MM.1S (cell line): ENCODE results near the gene RRM1.

ENCODE experiments used
- DNase-seq: peaks from one replicate; pipeline ENCODE4 v3.0.0-alpha.2; 2015
- H2AFZ ChIP-seq: fragments of 300-600 bp; sonication (generic); 2 replicates; pipeline ENCODE4 v1.6.0; 2016; ENCODE audit warnings: antibody characterized with exemption, low read length
- H3F3A ChIP-seq: fragments of 300-600 bp; sonication (generic); 2 replicates; pipeline ENCODE4 v1.6.1; 2016; ENCODE audit warnings: mild to moderate bottlenecking, antibody characterized with exemption, low read length, moderate library complexity, mixed read lengths; ENCODE audit not compliant: insufficient read depth
- H3K27ac ChIP-seq: fragments of 300-600 bp; sonication (generic); 2 replicates; pipeline ENCODE4 v1.5.1; 2016; ENCODE audit warnings: mild to moderate bottlenecking, low read length
- H3K27me3 ChIP-seq: fragments of 300-600 bp; sonication (generic); replicated peaks from 2 replicates; pipeline ENCODE4 v1.6.0; 2016; ENCODE audit warnings: low read length; ENCODE audit not compliant: insufficient read depth
- H3K36me3 ChIP-seq: fragments of 300-600 bp; sonication (generic); replicated peaks from 2 replicates; pipeline ENCODE4 v1.6.1; 2016; ENCODE audit warnings: mild to moderate bottlenecking, low read length, mixed read lengths; ENCODE audit not compliant: insufficient read depth
- H3K4me1 ChIP-seq: fragments of 300-600 bp; sonication (generic); 2 replicates; pipeline ENCODE4 v1.6.1; 2016; ENCODE audit warnings: low read length, mixed read lengths
- H3K4me2 ChIP-seq: fragments of 300-600 bp; sonication (generic); 2 replicates; pipeline ENCODE4 v1.6.0; 2016; ENCODE audit warnings: low read depth, low read length
- H3K4me3 ChIP-seq: fragments of 300-600 bp; sonication (generic); 2 replicates; pipeline ENCODE4 v1.5.1; 2016; ENCODE audit warnings: low read length, mixed read lengths
- H3K79me2 ChIP-seq: fragments of 300-600 bp; sonication (generic); 2 replicates; pipeline ENCODE4 v1.6.1; 2016; ENCODE audit warnings: mixed run types, low read length, mixed read lengths
- H3K9ac ChIP-seq: fragments of 300-600 bp; sonication (generic); 2 replicates; pipeline ENCODE4 v1.6.1; 2016; ENCODE audit warnings: low read length, mixed read lengths
- H3K9me2 ChIP-seq: fragments of 300-600 bp; sonication (generic); replicated peaks from 2 replicates; pipeline ENCODE4 v1.6.1; 2016; ENCODE audit warnings: mild to moderate bottlenecking, low read length, mixed read lengths; ENCODE audit not compliant: insufficient read depth
- H3K9me3 ChIP-seq: fragments of 300-600 bp; sonication (generic); replicated peaks from 2 replicates; pipeline ENCODE4 v1.6.1; 2016; ENCODE audit warnings: mild to moderate bottlenecking, low read length, mixed read lengths; ENCODE audit not compliant: insufficient read depth
- H4K20me1 ChIP-seq: fragments of 300-600 bp; sonication (generic); 2 replicates; pipeline ENCODE4 v1.6.1; 2016; ENCODE audit warnings: mild to moderate bottlenecking, low read length, moderate library complexity, mixed read lengths; ENCODE audit not compliant: insufficient read depth
- CTCF ChIP-seq: fragments of 300-600 bp; sonication (generic); IDR thresholded peaks from 2 replicates; pipeline ENCODE4 v1.5.1; 2016; ENCODE audit warnings: antibody characterized with exemption, low read length, mixed read lengths
- EZH2 ChIP-seq: fragments of 300-600 bp; sonication (generic); optimal IDR thresholded peaks from 2 replicates; pipeline ENCODE3; 2017; ENCODE audit warnings: low read depth, mild to moderate bottlenecking, antibody characterized with exemption, low read length, mixed read lengths
- EZH2phosphoT487 ChIP-seq: fragments of 300-600 bp; sonication (generic); IDR thresholded peaks from 2 replicates; pipeline ENCODE4 v1.6.1; 2018; ENCODE audit warnings: antibody characterized with exemption, low read length

The RRM1 gene

GRCh38 chr11:4095509-4096230 is 1.1 kb downstream of the RRM1 start:
- Histone ChIP-seq H3K36me3 (peaks cover 2% of the 10 kb centered on the region; the same call in 1 of the 2 replicates), H3K4me1 (peaks cover 34% of the 10 kb centered on the region), H4K20me1 (no peaks in the 10 kb centered on the region), H3F3A (peaks cover 25% of the 10 kb centered on the region; the same call in 1 of the 2 replicates), H3K79me2 (peaks cover 69% of the 10 kb centered on the region), H3K9me3 (no peaks in the 10 kb centered on the region), H3K4me2 (peak overlapping the region; percentile 89), H3K9me2 (no peaks in the 10 kb centered on the region), H3K27me3 (no peaks in the 10 kb centered on the region), H2AFZ (no peak overlapping the region; the same call in 1 of the 2 replicates), H3K9ac (peak overlapping the region; percentile 99), H3K27ac (peak overlapping the region; percentile 96), H3K4me3 (peak overlapping the region; percentile 97)
- DNase-seq, result peak; percentile 14
- TF ChIP-seq CTCF, result peak; percentile 2; the same call in 1 of the 2 replicates
- no peak for TF ChIP-seq EZH2phosphoT487
- no peak for TF ChIP-seq EZH2

DNA sequence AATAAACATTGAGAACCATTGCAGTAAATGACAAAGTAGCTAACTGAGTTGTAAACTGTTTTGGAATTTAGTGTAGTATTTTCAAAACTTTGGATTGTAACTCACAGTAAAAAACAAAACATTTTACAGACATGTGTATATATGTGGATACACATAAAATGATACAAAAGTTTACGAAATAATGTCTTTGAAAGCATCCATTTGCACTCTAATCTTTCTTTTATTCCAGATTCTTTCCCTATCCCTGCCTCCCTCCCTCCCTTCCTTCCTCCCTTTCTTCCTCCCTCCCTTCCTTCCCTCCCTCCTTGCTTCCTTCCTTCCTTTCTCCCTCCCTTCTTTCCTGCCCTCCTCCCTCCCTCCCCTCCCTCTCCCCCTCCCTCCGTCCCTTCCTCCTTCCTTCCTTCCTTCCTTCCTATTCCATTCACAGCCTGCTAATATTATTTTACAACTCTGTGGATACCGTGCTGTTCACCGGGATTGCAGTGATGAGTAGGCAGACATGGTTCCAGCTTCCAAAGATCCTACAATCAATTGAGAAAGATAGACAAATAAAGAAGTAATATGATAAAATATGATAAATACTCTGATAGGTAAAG is 3.5 kb downstream of the RRM1 start:
- TF ChIP-seq EZH2phosphoT487 (no peak), EZH2 (no peak), CTCF (no peak)
- no peaks in the 10 kb centered on the region for H4K20me1 ChIP-seq
- H3K9ac ChIP-seq, result no peak overlapping the region
- H3K79me2 ChIP-seq, result peaks cover 90% of the 10 kb centered on the region
- peaks cover 8% of the 10 kb centered on the region; the same call in 1 of the 2 replicates for H3K36me3 ChIP-seq
- no peaks in the 10 kb centered on the region for H3K9me2 ChIP-seq
- peaks cover 14% of the 10 kb centered on the region for H3K4me1 ChIP-seq
- H3K4me2 ChIP-seq, result no peak overlapping the region
- H3K27me3 ChIP-seq, result no peaks in the 10 kb centered on the region
- DNase-seq, result no peak
- no peak overlapping the region for H3K27ac ChIP-seq
- H3F3A ChIP-seq, result peaks cover 13% of the 10 kb centered on the region; the same call in 1 of the 2 replicates
- no peak overlapping the region for H2AFZ ChIP-seq
- no peaks in the 10 kb centered on the region for H3K9me3 ChIP-seq
- no peak overlapping the region for H3K4me3 ChIP-seq

DNA sequence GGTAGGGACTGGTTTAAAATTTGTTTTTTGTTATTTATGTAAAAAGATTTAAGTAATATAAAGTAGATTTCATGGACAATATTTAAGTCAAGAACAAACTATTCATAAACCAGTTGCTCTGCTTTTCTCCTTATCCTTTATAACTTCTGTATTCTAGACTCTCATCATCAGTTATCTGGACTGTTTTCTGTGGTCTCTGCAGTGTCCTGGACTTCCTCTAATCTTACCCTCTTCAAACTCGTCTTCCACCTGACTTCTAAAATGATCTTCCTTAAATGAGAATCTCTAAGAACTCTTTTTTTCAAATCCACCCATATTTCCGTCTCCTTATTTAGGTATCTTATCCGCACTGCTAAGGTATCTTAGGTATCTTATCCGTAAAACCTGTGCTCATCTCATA is 8.1 kb downstream of the RRM1 start:
- no peak for TF ChIP-seq CTCF
- TF ChIP-seq EZH2phosphoT487, result no peak
- TF ChIP-seq EZH2, result no peak
- Histone ChIP-seq H3K4me2 (no peak overlapping the region), H4K20me1 (no peaks in the 10 kb centered on the region), H3K9me2 (no peaks in the 10 kb centered on the region), H3K9ac (no peak overlapping the region), H3K27ac (no peak overlapping the region), H3K79me2 (peaks cover 83% of the 10 kb centered on the region), H3K27me3 (no peaks in the 10 kb centered on the region), H3K4me1 (peaks cover 7% of the 10 kb centered on the region), H3K9me3 (no peaks in the 10 kb centered on the region), H2AFZ (no peak overlapping the region), H3K36me3 (peaks cover 12% of the 10 kb centered on the region; the same call in 1 of the 2 replicates), H3F3A (peaks cover 7% of the 10 kb centered on the region; the same call in 1 of the 2 replicates), H3K4me3 (no peak overlapping the region)
- no peak for DNase-seq
